NCI-H2107 treated with DMSO at 0.1 percent for 48 hours (cell line): ENCODE measurements around the gene PSMC3IP.
"Not testable (repeated sequence)": the region's sequence is repeated elsewhere in the genome, so short reads cannot be mapped to it uniquely, and the experiment has no call there.

Source experiments
- DNase-seq: peaks from one replicate; lab custom pipeline; 2025; ENCODE audit not compliant: unreplicated experiment; lab: John Stamatoyannopoulos, UW

Gene PSMC3IP

GRCh38 chr17:42577532-42578281, at the start of gene PSMC3IP:
Gene PSMC3IP (minus strand): TSS chr17:42577729. CDS start chr17:42577686, 43 bp downstream.
- peak; percentile 88 for DNase-seq

- DNase-seq = peak; percentile 83
These were observed 46.4 kb upstream of the PSMC3IP start for GRCh38 chr17:42623732-42624596.

- DNase-seq = no peak
These were observed 45.7 kb upstream of the PSMC3IP start for GRCh38 chr17:42623271-42623670.

- DNase-seq = not testable (repeated sequence)
These were observed 44.5 kb upstream of the PSMC3IP start for GRCh38 chr17:42621987-42622386.

GRCh38 chr17:42618442-42619150, 41.1 kb upstream of the PSMC3IP start:
- DNase-seq = peak; percentile 90

- peak; percentile 42 for DNase-seq
These were observed 40.5 kb upstream of the PSMC3IP start for GRCh38 chr17:42617956-42618431.

- DNase-seq = no peak
These were observed 36.3 kb upstream of the PSMC3IP start for GRCh38 chr17:42613699-42614295.

- DNase-seq = no peak
These were observed 34.5 kb upstream of the PSMC3IP start for GRCh38 chr17:42612013-42612412.

- not testable (repeated sequence) for DNase-seq
These were observed 32.6 kb upstream of the PSMC3IP start for GRCh38 chr17:42609814-42610801.

- DNase-seq = peak; percentile 96
These were observed 31.8 kb upstream of the PSMC3IP start, which contains the start of the genes RETREG3 and TUBG1 for GRCh38 chr17:42609182-42609813. Gene RETREG3 (minus strand): TSS chr17:42609374. CDS start chr17:42609324, 50 bp downstream. Gene TUBG1 (plus strand): TSS chr17:42609683. CDS start chr17:42609738, 55 bp downstream.

- DNase-seq = no peak
These were observed 31.0 kb upstream of the PSMC3IP start for GRCh38 chr17:42608305-42609181.

GRCh38 chr17:42607769-42608168, 30.2 kb upstream of the PSMC3IP start:
- DNase-seq = no peak

- DNase-seq = no peak
These were observed 25.8 kb upstream of the PSMC3IP start for GRCh38 chr17:42603318-42603717.

- DNase-seq = peak; percentile 88
These were observed 21.4 kb upstream of the PSMC3IP start for GRCh38 chr17:42598905-42599304.

GRCh38 chr17:42596386-42596785, 18.9 kb upstream of the PSMC3IP start:
- no peak for DNase-seq

GRCh38 chr17:42591411-42591810, 13.9 kb upstream of the PSMC3IP start:
- no peak for DNase-seq

GRCh38 chr17:42590886-42591285, 13.4 kb upstream of the PSMC3IP start:
- no peak for DNase-seq
